GM23338 (cell line): Measurements from ENCODE around the gene GPR149. TPM values are rescaled to one million over a fixed set of nuclear protein-coding genes. Genes with fewer than 3 reads are reported as not detected.

Source experiments
- ETS1 ChIP-seq: IDR thresholded peaks from 2 replicates; pipeline ENCODE4 v1.6.1; 2016; ENCODE audit warnings: antibody characterized with exemption
- JUNB ChIP-seq: IDR thresholded peaks from one replicate; pipeline ENCODE4 v1.6.1; 2016; ENCODE audit warnings: antibody characterized with exemption; ENCODE audit not compliant: unreplicated experiment
- REST ChIP-seq: IDR thresholded peaks from one replicate; pipeline ENCODE4 v1.6.1; 2018; ENCODE audit warnings: antibody characterized with exemption; ENCODE audit not compliant: unreplicated experiment
- ZNF331 ChIP-seq: fragments of 250-450 bp; sonication (Bioruptor Pico); IDR thresholded peaks from 2 replicates; pipeline ENCODE4 v1.5.0; 2020; ENCODE audit warnings: low read depth, mild to moderate bottlenecking, moderate library complexity
- ZNF462 ChIP-seq: fragments of 250-450 bp; sonication (Bioruptor Pico); IDR thresholded peaks from 2 replicates; pipeline ENCODE4 v1.5.0; 2020; ENCODE audit warnings: mild to moderate bottlenecking, moderate library complexity
- polyA plus RNA-seq: library from polyadenylated mRNA; unstranded; fragments of >200 nt; fragmentation: Nextera tagmentation; extraction: Ambion mirVana; gene quantifications from 2 replicates; pipeline ENCODE4 v1.2.1, GENCODE V29; 2016
- total RNA-seq: library from RNA; depleted of rRNA; stranded (reverse); fragments of >200 nt; shearing (Covaris generic); gene quantifications from 2 replicates; pipeline ENCODE4 v1.2.3, GENCODE V29; 2014

Gene GPR149
- total and polyA plus RNA-seq, 2 experiments from 2014 or later = 0.11 to 0.21 TPM

GRCh38 chr3:154389861-154390260 is 40.1 kb downstream of the GPR149 start (continued):
- no peak for TF ChIP-seq ZNF462 (CRISPR knock-in tag)
- TF ChIP-seq REST = no peak
- no peak for TF ChIP-seq ETS1
- TF ChIP-seq ZNF331 = no peak
- no peak for TF ChIP-seq JUNB
